DOHH2 (cell line): ENCODE measurements around the gene EGF.

ENCODE experiments used
- EZH2phosphoT487 ChIP-seq: fragments of 200-600 bp; sonication (generic); IDR thresholded peaks from 2 replicates; pipeline ENCODE4 v1.6.1; 2017; ENCODE audit warnings: borderline replicate concordance, mild to moderate bottlenecking, antibody characterized with exemption, low read length, moderate library complexity, mixed read lengths
- TF ChIP-seq, protein P1 (sequence below): fragments of 200-600 bp; sonication (generic); IDR thresholded peaks from one replicate; pipeline ENCODE4 v1.5.1; 2014; ENCODE audit warnings: antibody characterized with exemption, mild to moderate bottlenecking, low read depth, low read length; ENCODE audit not compliant: poor library complexity, severe bottlenecking

DNA sequence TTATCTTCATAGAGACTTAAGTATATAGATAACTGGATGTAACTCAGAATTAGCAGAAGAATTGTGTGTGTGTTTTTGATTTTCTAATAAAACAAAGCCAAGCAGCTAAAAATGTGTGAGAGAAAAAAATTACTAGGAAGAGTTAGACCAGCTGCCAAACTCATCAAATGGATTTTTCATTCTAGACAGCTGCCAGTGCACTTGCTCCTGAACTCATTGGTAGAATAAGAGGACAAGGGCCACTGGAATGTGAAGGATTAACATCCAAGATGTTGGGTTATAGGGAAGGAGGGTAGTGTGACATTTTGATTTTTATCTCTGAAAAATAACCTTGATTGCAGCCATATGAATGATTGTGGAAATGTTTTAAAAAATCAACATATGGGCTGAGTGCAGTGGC, 49.7 kb downstream of the EGF start:
- TF ChIP-seq, protein P1, sequence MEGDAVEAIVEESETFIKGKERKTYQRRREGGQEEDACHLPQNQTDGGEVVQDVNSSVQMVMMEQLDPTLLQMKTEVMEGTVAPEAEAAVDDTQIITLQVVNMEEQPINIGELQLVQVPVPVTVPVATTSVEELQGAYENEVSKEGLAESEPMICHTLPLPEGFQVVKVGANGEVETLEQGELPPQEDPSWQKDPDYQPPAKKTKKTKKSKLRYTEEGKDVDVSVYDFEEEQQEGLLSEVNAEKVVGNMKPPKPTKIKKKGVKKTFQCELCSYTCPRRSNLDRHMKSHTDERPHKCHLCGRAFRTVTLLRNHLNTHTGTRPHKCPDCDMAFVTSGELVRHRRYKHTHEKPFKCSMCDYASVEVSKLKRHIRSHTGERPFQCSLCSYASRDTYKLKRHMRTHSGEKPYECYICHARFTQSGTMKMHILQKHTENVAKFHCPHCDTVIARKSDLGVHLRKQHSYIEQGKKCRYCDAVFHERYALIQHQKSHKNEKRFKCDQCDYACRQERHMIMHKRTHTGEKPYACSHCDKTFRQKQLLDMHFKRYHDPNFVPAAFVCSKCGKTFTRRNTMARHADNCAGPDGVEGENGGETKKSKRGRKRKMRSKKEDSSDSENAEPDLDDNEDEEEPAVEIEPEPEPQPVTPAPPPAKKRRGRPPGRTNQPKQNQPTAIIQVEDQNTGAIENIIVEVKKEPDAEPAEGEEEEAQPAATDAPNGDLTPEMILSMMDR, result no peak
- no peak for TF ChIP-seq EZH2phosphoT487
